Left lobe of liver (tissue), 2 donors: Measurements from ENCODE around the gene CHST1. TPM values are rescaled to one million over a fixed set of nuclear protein-coding genes. Genes with fewer than 3 reads are reported as not detected.
A peak's percentile ranks its signal among the peaks of the same experiment; 100 is the strongest.

ENCODE experiments used
- ATAC-seq: fragments of 200-7000 bp; cut with Tn5 transposase; one replicate; pipeline ENCODE4 v1.9.1; 2020; ENCODE audit warnings: mild to moderate bottlenecking, moderate library complexity
- DNase-seq: peaks from one replicate; pipeline ENCODE4 v3.0.0-alpha.2; 2020; ENCODE audit warnings: low spot score
- total RNA-seq: library from RNA; stranded (reverse); gene quantifications from one replicate; pipeline ENCODE4 v1.2.1, GENCODE V29; 2021
- donor health status: DM: no; HTN: no; CAD: no; lungs with moderate emphysema.
- donor health status: DM: no; HTN: yes; CAD: no.

The CHST1 gene, protein sequence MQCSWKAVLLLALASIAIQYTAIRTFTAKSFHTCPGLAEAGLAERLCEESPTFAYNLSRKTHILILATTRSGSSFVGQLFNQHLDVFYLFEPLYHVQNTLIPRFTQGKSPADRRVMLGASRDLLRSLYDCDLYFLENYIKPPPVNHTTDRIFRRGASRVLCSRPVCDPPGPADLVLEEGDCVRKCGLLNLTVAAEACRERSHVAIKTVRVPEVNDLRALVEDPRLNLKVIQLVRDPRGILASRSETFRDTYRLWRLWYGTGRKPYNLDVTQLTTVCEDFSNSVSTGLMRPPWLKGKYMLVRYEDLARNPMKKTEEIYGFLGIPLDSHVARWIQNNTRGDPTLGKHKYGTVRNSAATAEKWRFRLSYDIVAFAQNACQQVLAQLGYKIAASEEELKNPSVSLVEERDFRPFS
- 2.3 TPM for total RNA-seq

DNA sequence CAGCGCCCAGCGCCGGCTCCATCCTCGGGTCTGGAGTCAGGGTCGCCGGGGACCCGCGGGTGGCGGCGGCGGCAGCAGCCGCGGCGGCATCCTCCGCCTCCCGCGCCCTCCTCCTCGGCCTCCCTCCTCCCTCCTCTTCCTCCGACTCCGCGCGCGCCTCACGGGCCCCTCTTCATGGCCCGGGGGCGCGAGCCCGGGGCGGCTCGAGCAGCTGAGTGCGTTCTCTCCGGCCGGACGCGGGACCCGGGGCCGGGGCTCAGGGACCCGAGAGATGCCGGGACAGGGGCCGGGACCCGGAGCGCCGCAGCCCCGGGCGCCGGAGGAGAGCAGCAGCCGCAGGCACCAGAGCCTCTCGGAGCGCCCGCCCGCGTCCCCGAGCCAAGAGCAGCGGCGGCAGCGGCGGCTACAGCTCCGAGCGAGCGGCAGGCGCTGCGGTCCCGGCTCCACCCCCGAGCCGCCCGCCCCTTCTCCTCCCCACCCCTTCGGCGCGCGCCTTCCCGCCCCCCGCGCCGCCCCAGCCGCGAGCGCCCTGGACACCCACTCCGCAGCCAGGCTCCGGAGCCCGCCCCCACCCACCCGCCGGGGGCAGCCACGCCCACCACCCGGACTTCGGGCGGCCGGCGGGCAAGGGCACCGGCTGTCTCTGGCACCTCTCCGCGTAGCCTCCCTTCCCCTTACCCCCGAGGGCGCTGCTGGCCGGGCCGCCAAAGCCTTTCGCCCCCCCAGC, at the start of gene CHST1:
TSS of gene CHST1 (minus strand) at position 417 of the 727 bp plus-strand sequence. CDS start 14,699 bp downstream, outside the sequence.
- ATAC-seq (peak; percentile 94), DNase-seq (peak; percentile 85)

DNA sequence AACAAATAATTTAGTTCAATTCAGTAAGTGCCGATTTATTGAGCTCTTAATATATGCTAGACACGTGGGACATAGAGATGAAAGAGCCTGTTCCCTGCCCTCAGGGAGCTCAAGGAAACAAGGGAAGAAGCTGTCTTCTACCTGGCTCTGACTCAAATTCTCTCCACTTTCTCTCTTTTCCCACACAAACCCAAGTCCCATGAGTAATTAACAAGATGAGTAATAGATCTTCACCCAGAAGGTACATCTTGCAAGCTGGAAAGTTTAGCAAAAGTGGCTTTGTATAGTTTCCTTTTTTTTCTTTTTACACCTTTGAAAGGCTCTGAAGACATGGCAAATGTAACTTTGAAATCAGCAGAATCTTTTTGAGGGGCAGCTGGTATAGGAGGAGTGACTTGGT, 48.2 kb upstream of the CHST1 start:
- ATAC-seq (no peak), DNase-seq (no peak)

DNA sequence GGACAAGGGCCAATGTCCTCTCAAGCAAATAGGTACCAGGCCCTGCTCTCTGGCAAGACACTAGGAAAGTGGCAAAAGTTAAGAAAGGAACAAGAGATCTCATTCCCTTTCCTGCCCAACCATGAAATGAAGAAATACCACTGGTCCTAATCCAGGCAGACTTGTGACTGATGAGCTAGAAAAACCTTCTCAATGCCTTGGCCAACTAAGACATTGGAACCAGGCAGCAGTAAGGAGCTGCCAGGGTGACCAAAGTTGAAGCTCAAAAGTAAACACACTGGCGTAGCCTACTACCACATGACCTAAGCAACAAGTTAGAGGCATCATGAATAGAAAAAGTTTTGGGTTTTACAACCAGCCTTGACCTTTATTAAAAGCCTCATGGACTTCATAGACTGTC, 45.1 kb upstream of the CHST1 start:
- ATAC-seq, result no peak
- DNase-seq, result no peak

DNA sequence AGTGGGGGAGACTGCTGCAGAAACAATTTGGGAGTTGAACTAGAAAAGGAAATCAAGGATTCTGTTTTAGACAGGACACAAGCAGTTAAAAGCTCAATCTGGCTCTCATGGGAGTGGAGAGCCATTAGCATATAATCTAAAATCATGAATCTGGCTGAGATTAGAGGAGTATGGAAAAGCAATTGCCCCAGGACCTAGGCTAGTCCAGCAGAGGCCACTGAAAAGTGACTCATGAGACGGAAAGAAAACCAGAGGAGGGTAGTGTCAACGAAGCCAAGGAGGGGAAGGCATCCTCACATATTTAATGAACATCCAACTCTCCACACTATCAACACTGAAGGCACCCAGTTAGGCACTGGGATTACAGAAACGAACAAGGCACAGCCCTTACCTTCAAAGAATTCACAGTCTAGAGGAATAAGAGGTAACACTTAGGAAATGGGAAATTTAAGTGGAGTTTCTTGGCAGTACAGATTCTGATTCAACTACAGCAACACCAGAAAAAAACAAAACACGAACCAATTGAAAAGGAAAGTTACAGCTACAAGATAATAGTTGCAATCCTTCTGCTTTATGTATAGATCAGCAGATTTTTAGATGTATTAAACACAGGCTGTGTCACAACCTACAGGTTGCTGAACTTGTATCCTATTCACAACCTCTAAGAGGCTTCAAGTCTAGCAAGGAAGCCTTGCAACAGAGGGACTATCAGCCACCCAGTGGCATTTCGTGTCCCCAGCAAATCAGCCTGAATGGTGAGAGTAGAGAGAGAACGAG, 43.7 kb upstream of the CHST1 start:
- no peak for DNase-seq
- ATAC-seq, result no peak

DNA sequence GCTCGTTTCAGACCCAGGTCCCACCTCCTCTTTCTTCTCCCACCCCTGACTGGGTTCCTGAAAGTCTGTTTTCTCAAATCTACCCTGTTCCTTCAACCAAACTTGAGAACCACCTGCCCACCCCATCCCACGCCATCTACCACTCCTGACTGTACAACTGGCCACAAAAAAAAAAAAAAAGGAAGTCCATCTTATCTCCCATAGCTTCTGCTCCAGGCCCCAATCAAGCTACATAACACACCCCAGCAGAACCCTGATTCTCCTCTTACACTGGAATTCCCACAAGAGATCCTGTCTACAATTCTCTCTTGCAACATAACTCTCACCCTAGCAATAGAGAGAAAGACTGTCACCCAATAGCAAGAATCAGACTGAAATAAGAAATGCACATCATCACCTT, 39.2 kb upstream of the CHST1 start:
- no peak for ATAC-seq
- DNase-seq, result no peak

DNA sequence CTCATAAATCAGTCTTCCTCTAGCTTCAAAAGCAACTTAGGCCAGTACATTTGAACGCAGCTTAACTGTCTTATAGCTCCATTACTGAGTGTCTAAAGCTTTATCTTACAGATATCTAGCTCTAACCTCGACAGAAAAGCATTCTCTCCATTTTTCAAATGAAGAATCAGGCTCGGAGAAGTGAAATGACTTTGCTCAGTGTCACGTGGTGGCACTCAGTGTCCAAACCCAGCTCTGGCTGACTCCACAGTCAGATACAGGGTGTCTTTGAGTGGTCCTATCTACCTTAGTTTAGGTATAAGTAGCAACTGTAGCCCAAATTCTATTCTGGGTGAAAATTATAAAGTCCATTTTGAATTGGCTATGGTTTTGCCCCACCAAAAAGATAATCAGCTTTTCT, 38.7 kb upstream of the CHST1 start:
- ATAC-seq (no peak), DNase-seq (no peak)

DNA sequence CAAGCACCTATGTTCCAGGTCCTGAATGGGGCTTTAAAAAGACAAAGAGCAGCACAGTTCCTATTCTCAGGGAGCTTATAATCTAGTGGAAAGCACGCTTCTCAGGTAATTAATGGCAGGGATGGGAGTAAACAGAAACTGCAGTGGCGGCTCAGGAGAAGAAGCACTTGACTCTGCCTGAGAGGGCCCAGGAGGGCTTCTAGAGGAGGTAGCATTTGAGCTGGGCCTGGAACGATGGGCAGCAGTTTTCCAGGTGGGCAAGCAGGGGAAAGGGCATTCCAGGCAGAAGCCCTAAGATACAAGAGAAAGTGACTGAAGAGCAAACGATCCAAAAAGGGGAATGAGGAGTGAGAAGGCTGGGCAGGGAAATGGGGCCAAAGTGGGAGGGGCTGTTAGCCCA, 37.1 kb upstream of the CHST1 start:
- DNase-seq (no peak), ATAC-seq (no peak)

DNA sequence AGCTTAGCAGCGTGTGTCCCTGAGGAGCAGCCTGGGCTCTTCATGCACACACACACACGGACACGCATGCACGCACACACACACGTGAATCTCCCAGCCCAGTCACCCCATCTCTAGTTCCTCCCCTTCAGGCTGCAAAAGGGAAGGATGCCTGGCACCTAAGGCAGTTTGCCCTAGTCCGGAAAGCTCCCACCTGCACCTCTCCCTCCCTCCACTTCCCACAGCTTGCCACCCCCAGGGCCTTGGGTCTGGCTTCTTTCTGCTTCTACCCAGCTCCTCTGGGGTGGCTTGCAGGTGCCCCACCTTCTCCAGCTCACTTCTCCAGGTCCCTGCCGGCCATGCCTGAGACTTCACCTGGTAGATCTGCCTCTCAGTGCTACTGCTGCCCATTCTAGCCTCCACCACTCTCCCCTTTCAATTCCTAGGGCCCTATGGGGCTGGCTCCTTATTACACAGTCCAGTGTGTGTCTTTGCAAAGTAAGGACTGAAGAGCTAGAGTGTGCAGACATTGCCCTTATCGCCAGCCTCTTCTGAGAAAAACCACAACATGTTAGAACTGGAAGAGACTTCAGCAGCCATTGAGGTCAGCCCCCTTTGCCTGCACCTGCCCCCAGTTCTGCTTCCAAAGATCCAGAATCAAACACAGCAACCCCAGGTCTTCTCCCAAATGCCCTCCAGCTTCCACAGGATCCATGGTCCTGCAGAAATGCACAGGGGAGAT, 33.5 kb upstream of the CHST1 start:
- ATAC-seq (no peak), DNase-seq (no peak)

DNA sequence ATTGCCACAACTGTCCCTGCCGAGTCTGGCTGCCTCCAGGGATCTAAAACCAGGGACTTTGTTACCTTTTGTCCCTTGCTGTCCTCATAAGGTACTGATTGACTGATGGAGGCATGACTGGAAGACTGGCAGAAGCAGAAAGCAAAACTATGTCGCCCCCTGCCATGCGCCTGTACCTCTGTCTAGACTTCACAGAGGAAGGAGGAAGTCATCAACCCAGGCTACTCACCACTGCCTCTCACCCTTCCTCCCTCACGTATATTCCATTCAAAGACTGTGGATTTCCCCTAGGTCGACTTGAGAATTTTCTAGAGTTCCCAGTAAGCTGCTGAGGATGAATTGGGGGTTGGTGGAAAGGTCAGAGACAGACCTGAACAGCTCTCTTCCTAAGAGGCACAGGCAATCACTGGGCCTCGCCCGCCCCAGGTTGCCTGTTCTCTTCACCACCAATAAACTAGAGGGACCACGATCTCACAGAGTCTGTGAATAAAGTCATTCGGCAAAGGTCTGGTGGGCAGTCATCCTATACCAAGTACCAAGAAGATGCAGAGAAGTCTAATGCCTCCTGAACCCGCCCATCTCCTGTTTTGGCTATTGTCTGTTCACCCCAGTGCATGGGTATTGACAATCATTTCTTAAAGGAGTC, 27.5 kb upstream of the CHST1 start:
- no peak for DNase-seq
- no peak for ATAC-seq

DNA sequence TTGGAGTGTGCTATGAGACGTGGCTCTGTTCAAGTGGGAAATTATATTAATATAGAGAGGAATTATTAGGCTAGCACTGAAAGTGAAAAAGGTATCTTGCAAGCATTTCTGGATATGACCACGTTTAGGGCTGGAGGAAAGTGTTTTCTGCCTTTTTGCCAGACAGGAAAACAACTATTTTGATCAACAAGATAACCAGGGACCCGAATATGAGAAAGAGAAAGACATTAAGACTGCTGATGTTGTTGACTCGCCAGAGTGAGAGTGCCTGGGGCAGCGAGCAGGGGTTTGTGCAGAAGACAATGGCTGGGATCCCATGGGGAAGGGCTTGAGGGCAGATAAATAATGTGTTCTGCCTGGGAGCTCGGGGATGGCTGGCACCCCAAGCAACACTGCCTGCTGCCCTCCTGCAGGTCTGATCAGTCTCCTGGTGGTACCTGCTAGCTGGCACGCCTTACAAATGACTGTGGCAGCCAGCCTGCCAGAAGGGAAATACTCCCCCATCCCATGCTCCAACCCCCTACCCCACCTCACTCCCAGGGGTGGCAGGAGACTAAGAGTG, 23.1 kb upstream of the CHST1 start:
- no peak for DNase-seq
- no peak for ATAC-seq

DNA sequence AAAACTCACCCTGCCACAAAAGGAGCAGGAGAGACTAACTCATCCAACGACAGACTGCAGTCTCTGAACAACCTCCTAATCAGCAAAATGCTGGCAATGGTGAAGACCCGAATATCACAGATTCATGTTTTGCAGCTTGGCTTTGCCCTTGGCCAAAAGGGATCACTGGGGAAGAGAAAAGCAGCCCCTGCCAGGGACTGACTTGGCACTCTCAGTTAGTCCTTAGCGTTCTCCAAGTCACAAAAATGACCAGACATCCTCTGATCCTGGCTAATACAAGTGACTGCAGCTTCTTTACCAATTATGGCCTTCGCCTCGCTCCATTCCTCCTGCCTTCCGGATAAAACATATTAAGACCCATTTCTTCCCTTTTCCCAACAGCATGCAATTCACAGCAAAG, 22.4 kb upstream of the CHST1 start:
- ATAC-seq (no peak), DNase-seq (no peak)

DNA sequence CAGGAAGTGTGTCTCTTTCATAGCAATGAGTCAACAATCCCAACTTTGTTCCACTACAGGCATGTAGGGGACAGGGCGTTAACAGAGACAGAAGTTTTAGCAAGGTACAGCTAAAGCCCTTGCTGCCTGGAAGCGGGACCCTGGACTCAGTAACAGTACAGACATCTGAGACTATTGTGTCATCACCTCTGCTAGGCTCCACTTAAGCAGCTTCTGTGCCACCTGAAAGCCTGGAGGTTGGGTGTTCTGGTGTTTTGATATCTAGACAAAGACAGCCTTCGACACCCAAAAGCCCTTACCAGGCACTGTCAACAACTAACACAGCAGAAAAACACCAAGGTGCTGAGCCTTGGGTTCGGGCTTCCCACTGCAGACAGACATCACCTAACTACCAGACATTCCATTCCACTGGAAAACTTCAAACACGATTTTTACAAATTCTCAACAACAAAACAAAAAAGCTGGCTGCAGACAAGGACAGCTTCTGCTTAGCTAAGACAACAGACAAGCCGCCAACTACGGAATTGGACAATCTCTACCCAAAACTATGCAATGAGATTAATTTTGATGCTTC, 20.6 kb upstream of the CHST1 start:
- ATAC-seq, result no peak
- DNase-seq, result no peak

DNA sequence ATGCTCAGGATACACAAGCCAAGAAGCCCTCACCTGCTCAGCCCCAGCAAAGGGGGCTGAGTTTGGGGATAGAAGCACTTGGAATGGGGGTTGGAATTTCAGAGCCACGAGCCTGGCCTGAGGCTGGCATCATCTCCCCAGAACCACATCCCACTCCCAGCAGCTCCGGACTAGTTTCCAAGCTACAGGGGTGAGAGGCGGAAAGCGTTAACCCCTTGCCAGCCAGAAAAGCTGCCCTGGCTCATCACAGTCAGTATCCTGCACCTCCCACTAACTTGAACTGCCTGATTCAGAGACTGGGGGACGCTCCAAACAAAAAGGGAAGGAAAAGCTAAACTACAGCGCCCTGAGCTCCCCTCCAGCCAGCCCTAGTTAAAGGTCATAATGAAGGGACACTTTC, 19.0 kb upstream of the CHST1 start:
- no peak for DNase-seq
- ATAC-seq, result no peak

DNA sequence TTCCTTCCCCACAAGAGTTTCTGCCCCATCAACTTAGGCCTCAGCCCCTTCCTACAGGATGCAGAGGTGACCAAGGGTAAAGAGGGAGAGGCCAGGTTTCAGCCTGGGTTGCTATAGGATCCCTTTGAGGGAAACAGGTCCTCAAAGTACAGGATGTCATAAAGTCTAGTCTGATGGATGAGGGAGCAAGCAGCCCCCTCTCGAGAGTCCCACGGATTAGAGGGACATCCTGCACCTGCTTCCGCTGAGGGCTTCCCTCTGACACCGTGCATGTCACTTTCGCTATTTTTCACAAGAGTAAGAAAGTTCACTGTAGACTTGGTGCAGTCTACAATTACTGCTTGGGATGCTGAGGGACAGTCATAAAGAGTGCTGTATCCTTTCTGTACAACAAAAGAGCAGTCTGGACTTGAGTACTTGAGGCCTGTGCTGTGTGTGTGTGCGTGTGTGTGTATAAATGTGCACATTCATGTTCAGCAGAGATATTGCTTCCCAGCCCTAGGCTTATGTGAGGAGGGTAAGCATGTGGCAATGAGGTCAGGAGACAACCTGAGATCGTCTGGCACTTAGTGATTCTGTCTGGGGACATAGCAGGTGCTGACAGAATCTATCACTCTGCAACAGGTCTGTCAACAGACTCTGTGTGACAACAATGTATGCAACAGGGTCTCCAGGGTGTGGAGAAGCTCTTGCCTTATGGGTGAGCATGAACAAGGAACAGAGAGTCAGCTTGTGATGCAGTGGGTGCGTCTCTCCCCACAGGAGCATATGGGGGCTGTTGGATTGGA, 18.0 kb upstream of the CHST1 start:
- no peak for DNase-seq
- no peak for ATAC-seq

DNA sequence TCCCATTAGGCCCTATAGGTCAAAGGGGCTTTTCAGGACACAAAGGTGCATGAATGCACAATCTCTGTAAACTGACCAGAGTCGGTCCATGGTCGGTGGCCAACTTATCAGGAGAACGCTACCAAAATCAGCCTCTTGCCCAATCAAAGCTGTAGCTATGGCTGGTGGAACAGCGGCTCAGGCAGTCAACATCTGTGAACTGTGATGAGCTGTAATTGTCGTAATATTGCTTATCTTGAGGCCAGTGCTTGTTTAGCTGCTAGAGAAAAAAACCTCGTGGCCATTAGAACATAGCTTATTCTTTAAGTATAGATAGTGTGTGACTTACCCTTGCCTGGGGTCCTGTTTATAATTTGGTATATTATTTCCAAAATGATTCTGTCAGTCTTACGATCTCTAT, 14.4 kb upstream of the CHST1 start:
- no peak for DNase-seq
- no peak for ATAC-seq

DNA sequence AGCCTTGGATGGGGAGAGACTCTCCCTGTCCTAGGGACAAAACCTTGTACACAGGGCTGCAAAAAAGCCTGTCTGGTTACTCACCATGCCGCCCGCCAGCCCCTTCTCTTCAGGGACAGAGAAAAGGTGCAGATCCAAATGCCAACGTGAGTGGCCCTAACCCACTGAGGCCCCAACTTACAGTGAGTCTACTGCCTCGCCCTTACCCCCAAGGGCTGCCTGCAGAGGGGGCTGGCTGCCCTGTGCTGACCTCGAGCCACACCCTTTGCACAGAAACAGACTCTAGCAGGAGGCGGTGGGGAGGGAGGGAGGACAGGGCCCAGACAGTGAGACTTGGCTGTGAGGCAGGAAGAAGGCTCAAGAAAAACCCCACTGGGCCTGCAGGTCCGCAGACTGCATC, 13.6 kb upstream of the CHST1 start:
- no peak for ATAC-seq

DNA sequence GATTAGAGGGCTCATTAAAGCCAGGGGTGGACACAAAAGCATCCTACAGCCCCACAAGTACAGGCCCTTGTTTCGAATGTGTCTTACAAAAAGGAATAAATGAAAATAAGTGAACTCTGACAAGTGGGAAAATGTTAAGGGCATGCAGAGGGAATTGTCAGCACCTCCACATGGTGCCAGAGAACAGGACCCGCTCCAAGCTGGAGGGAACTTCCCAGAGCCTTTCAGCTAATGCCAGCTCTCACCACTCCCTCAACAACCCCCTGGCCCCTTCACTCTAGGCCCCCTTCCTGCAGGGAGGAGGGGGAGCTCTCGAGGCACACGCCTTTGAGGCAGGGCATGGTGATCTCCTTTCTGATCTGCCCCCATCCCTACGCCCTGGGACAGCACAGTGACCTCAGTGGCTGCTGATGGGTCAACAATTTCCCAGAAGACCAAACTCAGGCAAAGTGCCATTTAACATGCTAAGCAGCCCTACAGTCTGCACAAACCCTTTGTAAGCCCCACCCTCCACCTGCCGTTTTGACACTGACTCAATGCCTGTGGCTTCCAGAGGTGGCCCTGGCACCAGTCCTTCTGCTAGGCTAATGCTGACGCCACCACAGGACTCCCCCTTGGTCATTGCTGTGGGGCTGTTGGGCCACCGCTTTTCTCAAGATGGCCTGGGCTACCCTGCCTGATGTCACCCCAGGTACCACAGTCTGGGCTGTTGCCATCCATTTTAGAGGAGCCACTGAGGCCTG, 12.5 kb upstream of the CHST1 start:
- DNase-seq, result no peak
- no peak for ATAC-seq

More for the DNA sequence above, 13.6 kb upstream of the CHST1 start:
- no peak for DNase-seq

DNA sequence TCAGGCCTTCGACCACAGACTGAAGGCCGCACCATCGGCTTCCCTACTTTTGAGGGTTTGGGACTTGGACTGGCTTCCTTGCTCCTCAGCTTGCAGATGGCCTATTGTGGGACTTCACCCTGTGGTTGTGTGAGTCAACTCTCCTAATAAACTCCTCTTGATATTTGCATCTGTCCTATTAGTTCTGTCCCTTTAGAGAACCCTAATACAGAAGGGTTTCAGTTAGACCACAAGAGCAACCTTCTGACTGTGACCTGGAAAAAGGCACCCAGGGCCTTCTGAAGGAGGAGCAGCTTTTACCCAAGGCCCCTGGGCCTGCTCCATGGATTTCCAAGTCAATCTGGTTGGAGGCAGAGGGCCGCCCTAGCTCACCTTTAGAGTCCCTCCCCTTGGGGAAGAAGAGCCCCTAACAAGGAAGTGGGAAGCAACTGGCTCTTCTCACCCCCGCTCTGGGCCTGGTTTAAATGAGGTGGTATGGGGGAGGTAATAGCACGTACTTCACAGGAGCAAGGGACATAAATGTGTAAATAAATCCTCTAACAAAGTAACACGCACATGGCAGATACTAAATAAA, 11.2 kb upstream of the CHST1 start:
- ATAC-seq (no peak), DNase-seq (no peak)
